ENCODE results near the gene NDUFV1.
A peak's percentile ranks its signal among the peaks of the same experiment; 100 is the strongest.
"Not testable (repeated sequence)": the region's sequence is repeated elsewhere in the genome, so short reads cannot be mapped to it uniquely, and the experiment has no call there.

NDUFV1 gene

GRCh38 chr11:67636962-67637361, 30.2 kb downstream of the NDUFV1 start:
- H3K4me3 ChIP-seq (ENCODE audit: low read depth, low read length): no peak overlapping the region
- DNase-seq (ENCODE audit: low read depth): no peak
- no peak for TF ChIP-seq CTCF (conservative IDR thresholded peaks at IDR 0.05; ENCODE audit: low read depth, low read length)

- DNase-seq (ENCODE audit: low read depth); H3K4me3 ChIP-seq (ENCODE audit: low read depth, low read length): not testable (repeated sequence)
Measured at GRCh38 chr11:67637441-67637840, 30.7 kb downstream of the NDUFV1 start.

GRCh38 chr11:67638535-67639437, 32.0 kb downstream of the NDUFV1 start:
- no peak for DNase-seq (ENCODE audit: low read depth)
- H3K4me3 ChIP-seq (ENCODE audit: low read depth, low read length): no peak overlapping the region
- TF ChIP-seq CTCF (conservative IDR thresholded peaks at IDR 0.05; ENCODE audit: low read depth, low read length): no peak

GRCh38 chr11:67639438-67639859, 32.7 kb downstream of the NDUFV1 start, which contains the start of gene TBX10:
TSS of gene TBX10 (minus strand) at chr11:67639763. CDS start at chr11:67639472, 291 bp downstream.
- TF ChIP-seq CTCF (conservative IDR thresholded peaks at IDR 0.05; ENCODE audit: low read depth, low read length): no peak
- DNase-seq (ENCODE audit: low read depth): no peak
- no peak within 1 kb of the TSS for H3K4me3 ChIP-seq (ENCODE audit: low read depth, low read length)

GRCh38 chr11:67640021-67640757, 33.5 kb downstream of the NDUFV1 start:
- no peak overlapping the region for H3K4me3 ChIP-seq (ENCODE audit: low read depth, low read length)
- peak; percentile 65 for DNase-seq (ENCODE audit: low read depth)
- TF ChIP-seq CTCF (conservative IDR thresholded peaks at IDR 0.05; ENCODE audit: low read depth, low read length): peak; percentile 83

GRCh38 chr11:67640758-67641337, 34.1 kb downstream of the NDUFV1 start:
- no peak for TF ChIP-seq CTCF (conservative IDR thresholded peaks at IDR 0.05; ENCODE audit: low read depth, low read length)
- DNase-seq (ENCODE audit: low read depth): no peak
- no peak overlapping the region for H3K4me3 ChIP-seq (ENCODE audit: low read depth, low read length)
